Keratinocyte (primary cell): ENCODE measurements around the gene NBPF1. TPM values are rescaled to one million over a fixed set of nuclear protein-coding genes. Genes with fewer than 3 reads are reported as not detected.
"Not testable (repeated sequence)": the region's sequence is repeated elsewhere in the genome, so short reads cannot be mapped to it uniquely, and the experiment has no call there.

Experiments
- DNase-seq: peaks from one replicate; pipeline ENCODE4 v3.0.0-alpha.2; 2011; ENCODE audit warnings: low read depth, missing footprints, low spot score
- FAIRE-seq: peaks from 2 replicates; lab custom pipeline; 2011; peaks lifted over from hg19 to GRCh38; lab: Jason Lieb, UNC
- H2AFZ ChIP-seq: 2 replicates; pipeline ENCODE4 v1.6.0; 2012; ENCODE audit warnings: low read length, control low read depth, inconsistent platforms; ENCODE audit not compliant: control insufficient read depth
- H3K27ac ChIP-seq: 2 replicates; pipeline ENCODE4 v1.5.1; 2011; ENCODE audit warnings: low read length; ENCODE audit not compliant: control insufficient read depth, insufficient read depth
- H3K27me3 ChIP-seq: 3 replicates; pipeline ENCODE4 v1.6.0; 2011; ENCODE audit warnings: low read length; ENCODE audit not compliant: control insufficient read depth, insufficient read depth; ENCODE audit errors: extremely low read depth
- H3K36me3 ChIP-seq, 2 experiments: 2 replicates in 1 of 2; 3 replicates in 1 of 2; pipeline ENCODE4 v1.5.1; 2011; ENCODE audit warnings: low read length in 2 of 2, mild to moderate bottlenecking in 1 of 2; ENCODE audit not compliant: control insufficient read depth in 2 of 2, insufficient read depth in 2 of 2; ENCODE audit errors: extremely low read depth in 1 of 2
- H3K4me1 ChIP-seq: 3 replicates; pipeline ENCODE4 v1.5.1; 2011; ENCODE audit warnings: low read length; ENCODE audit not compliant: control insufficient read depth, insufficient read depth; ENCODE audit errors: extremely low read depth
- H3K4me2 ChIP-seq: 3 replicates; pipeline ENCODE4 v1.6.0; 2011; ENCODE audit warnings: low read depth, low read length; ENCODE audit not compliant: control insufficient read depth, insufficient read depth; ENCODE audit errors: extremely low read depth
- H3K4me3 ChIP-seq, 3 experiments: fragments of 200-600 bp in 1 of 3; sonication (generic) in 1 of 3; 2 replicates in 2 of 3; 3 replicates in 1 of 3; pipeline ENCODE4 v1.5.1; 2011 to 2016; ENCODE audit warnings: low read length in 3 of 3, mild to moderate bottlenecking in 3 of 3, control low read depth in 2 of 3, inconsistent platforms in 1 of 3, low read depth in 1 of 3, mixed read lengths in 1 of 3, mixed run types in 1 of 3, moderate library complexity in 1 of 3; ENCODE audit not compliant: control insufficient read depth in 2 of 3, insufficient read depth in 2 of 3; ENCODE audit errors: extremely low read depth in 1 of 3
- H3K79me2 ChIP-seq: 2 replicates; pipeline ENCODE4 v1.6.0; 2012; ENCODE audit warnings: low read length; ENCODE audit not compliant: control insufficient read depth, insufficient read depth
- H3K9ac ChIP-seq: 3 replicates; pipeline ENCODE4 v1.6.0; 2011; ENCODE audit warnings: low read length; ENCODE audit not compliant: control insufficient read depth, insufficient read depth; ENCODE audit errors: extremely low read depth
- H3K9me1 ChIP-seq: 3 replicates; pipeline ENCODE4 v1.6.0; 2011; ENCODE audit warnings: low read length; ENCODE audit not compliant: control insufficient read depth, insufficient read depth; ENCODE audit errors: extremely low read depth
- H3K9me3 ChIP-seq: 2 replicates; pipeline ENCODE4 v1.5.1; 2012; ENCODE audit warnings: low read depth, low read length; ENCODE audit not compliant: control insufficient read depth
- H4K20me1 ChIP-seq: 3 replicates; pipeline ENCODE4 v1.6.0; 2011; ENCODE audit warnings: low read length; ENCODE audit not compliant: control insufficient read depth, insufficient read depth; ENCODE audit errors: extremely low read depth
- dilution Hi-C: fragments of 300-500 bp; cut with MboI; formaldehyde crosslinking; loops from one replicate; pipeline ENCODE4 v1.7.0; 2020; ENCODE audit warnings: low sequenced_read_pairs; ENCODE audit not compliant: extremely low pct_ligation_motif_present
- polyA plus RNA-seq, 5 experiments: library from polyadenylated mRNA; depleted of rRNA in 3 of 5; stranded (reverse) in 3 of 5; stranded (forward) in 1 of 5; unstranded in 1 of 5; fragments of >200 nt; gene quantifications; 1 replicate in 1 of 5; 2 replicates in 3 of 5; 3 replicates in 1 of 5; pipeline versions ENCODE4 v1.2.1 to v1.2.3, GENCODE V29; 2011 to 2012; ENCODE audit warnings: missing spikeins in 2 of 5, low read depth in 1 of 5, low replicate concordance in 1 of 5

Gene NBPF1
- polyA plus RNA-seq, 1 donor (not counting 4 experiments of a cell fraction or from before 2014, with no cell fraction given): 16.4 TPM

GRCh38 chr1:16537528-16537927 is 75.8 kb downstream of the NBPF1 start:
- H3K4me2 ChIP-seq, DNase-seq, H3K79me2 ChIP-seq, H2AFZ ChIP-seq, FAIRE-seq, dilution Hi-C loops, H3K9me1 ChIP-seq, H3K9me3 ChIP-seq, H3K4me3 ChIP-seq, H3K4me1 ChIP-seq, H3K27ac ChIP-seq, H3K9ac ChIP-seq, H3K27me3 ChIP-seq, H4K20me1 ChIP-seq, H3K36me3 ChIP-seq: not testable (repeated sequence)

GRCh38 chr1:16536796-16537195 is 76.6 kb downstream of the NBPF1 start:
- H3K27ac ChIP-seq, H3K36me3 ChIP-seq, H2AFZ ChIP-seq, dilution Hi-C loops, H3K4me3 ChIP-seq, H3K9me1 ChIP-seq, H3K9ac ChIP-seq, FAIRE-seq, H3K4me2 ChIP-seq, H3K4me1 ChIP-seq, DNase-seq, H3K79me2 ChIP-seq, H3K27me3 ChIP-seq, H3K9me3 ChIP-seq, H4K20me1 ChIP-seq: not testable (repeated sequence)

- dilution Hi-C loops, H3K79me2 ChIP-seq, H3K4me2 ChIP-seq, FAIRE-seq, H2AFZ ChIP-seq, H3K27me3 ChIP-seq, H3K9me3 ChIP-seq, H3K4me3 ChIP-seq, H3K36me3 ChIP-seq, H3K9me1 ChIP-seq, H3K4me1 ChIP-seq, H4K20me1 ChIP-seq, DNase-seq, H3K9ac ChIP-seq, H3K27ac ChIP-seq: not testable (repeated sequence)
Measured at GRCh38 chr1:16535898-16536297, 77.5 kb downstream of the NBPF1 start.

- H3K27me3 ChIP-seq, H2AFZ ChIP-seq, H3K79me2 ChIP-seq, dilution Hi-C loops, H3K36me3 ChIP-seq, DNase-seq, H3K9me3 ChIP-seq, H4K20me1 ChIP-seq, H3K9ac ChIP-seq, H3K27ac ChIP-seq, H3K9me1 ChIP-seq, FAIRE-seq, H3K4me1 ChIP-seq: not testable (repeated sequence)
- Histone ChIP-seq H3K4me3 (peak overlapping the region; percentile 38 to 62 (median 38)), H3K4me2 (peak overlapping the region; percentile 45)
Measured at GRCh38 chr1:16535487-16535886, 77.9 kb downstream of the NBPF1 start.

GRCh38 chr1:16534829-16535456 is 78.4 kb downstream of the NBPF1 start:
- DNase-seq: peak; percentile 98
- H3K36me3 ChIP-seq, H2AFZ ChIP-seq, H3K27ac ChIP-seq, H3K9ac ChIP-seq, H3K79me2 ChIP-seq, H3K9me3 ChIP-seq, H3K27me3 ChIP-seq, H3K9me1 ChIP-seq, dilution Hi-C loops, H4K20me1 ChIP-seq, H3K4me1 ChIP-seq: not testable (repeated sequence)
- H3K4me3 ChIP-seq: peak overlapping the region; percentile 38 to 62 (median 38)
- peak; percentile 51 for FAIRE-seq
- peak overlapping the region; percentile 51 for H3K4me2 ChIP-seq
